Psoas muscle (tissue), 8 donors: Measurements from ENCODE around the gene TBX6. TPM values are rescaled to one million over a fixed set of nuclear protein-coding genes. Genes with fewer than 3 reads are reported as not detected.

Source experiments
- ATAC-seq, 4 donors: fragments of 200-7000 bp; cut with Tn5 transposase; one replicate each; pipeline ENCODE4 v1.9.1; 2020; ENCODE audit warnings: moderate library complexity in 3 of 4, mild to moderate bottlenecking in 2 of 4
- DNase-seq, 2 donors: peaks; one replicate each; pipeline ENCODE4 v3.0.0-alpha.2; 2020
- H3K27ac ChIP-seq: fragments of 200-600 bp; one replicate; pipeline ENCODE4 v1.8.0; 2022
- H3K27me3 ChIP-seq, 3 donors: fragments of 200-600 bp in 1 of 3; one replicate each; pipeline versions ENCODE4 v1.6.1 to v1.8.0; 2013 to 2022; ENCODE audit warnings: low read length in 2 of 3, mild to moderate bottlenecking in 2 of 3, moderate library complexity in 1 of 3; ENCODE audit not compliant: insufficient read depth in 3 of 3
- H3K36me3 ChIP-seq, 2 donors: fragments of 200-600 bp in 1 of 2; one replicate each; pipeline versions ENCODE4 v1.6.1 to v1.8.0; 2013 to 2022; ENCODE audit warnings: low read depth in 1 of 2, mild to moderate bottlenecking in 1 of 2, moderate library complexity in 1 of 2; ENCODE audit not compliant: insufficient read depth in 1 of 2
- H3K4me1 ChIP-seq: fragments of 200-600 bp; one replicate; pipeline ENCODE4 v1.8.0; 2022
- H3K4me3 ChIP-seq: fragments of 200-600 bp; one replicate; pipeline ENCODE4 v1.8.0; 2022; ENCODE audit warnings: mild to moderate bottlenecking
- H3K9me3 ChIP-seq: fragments of 200-600 bp; one replicate; pipeline ENCODE4 v1.8.0; 2022
- WGBS, 3 donors: extraction: QIAGEN DNeasy Blood & Tissue Kit; methylation state at CpG; one replicate each; pipeline versions ENCODE4 v1.1.6 to v1.1.7; 2013; 5-methylcytosine and 5-hydroxymethylcytosine counted together
- intact Hi-C, 2 donors: fragments of 100-400 bp; cut with DNase I; formaldehyde crosslinking; loops; one replicate each; pipeline versions ENCODE4 v1.11.0 to v1.14.2; 2022
- polyA plus RNA-seq, 3 donors: library from polyadenylated mRNA; stranded (reverse); fragments of 200-250 nt; gene quantifications; one replicate each; pipeline ENCODE4 v1.2.3, GENCODE V29; 2013
- total RNA-seq, 4 donors: library from RNA; stranded (reverse); fragmentation: NEBNext Ultra II Directional in 2 of 4; extraction: Animal tissue kit (Norgen Biotek cat#: 25700) in 2 of 4; gene quantifications; one replicate each; pipeline versions ENCODE4 v1.2.1 to v1.2.4, GENCODE V29; 2021 to 2023
- TF ChIP-seq, protein P1 (sequence below): fragments of 200-600 bp; IDR thresholded peaks from one replicate; pipeline ENCODE4 v1.8.0; 2022; ENCODE audit warnings: antibody characterized with exemption
- donor health status: healthy with polysubstance abuse.
- donor health status: DM: no; HTN: no; CAD: no; lungs with moderate emphysema.
- donor health status: Bipolar disorder and iron deficiency.
- donor health status: healthy.
- donor health status: DM: yes; HTN: yes; CAD: no.
- donor health status: DM: no; HTN: no; CAD: no.
- donor health status: DM: no; HTN: no; CAD: no.
- donor health status: DM: yes; HTN: yes; CAD: no.

TBX6 gene
- total and polyA plus RNA-seq, 7 donors: 0.32 to 1.6 (median 0.76) TPM

DNA sequence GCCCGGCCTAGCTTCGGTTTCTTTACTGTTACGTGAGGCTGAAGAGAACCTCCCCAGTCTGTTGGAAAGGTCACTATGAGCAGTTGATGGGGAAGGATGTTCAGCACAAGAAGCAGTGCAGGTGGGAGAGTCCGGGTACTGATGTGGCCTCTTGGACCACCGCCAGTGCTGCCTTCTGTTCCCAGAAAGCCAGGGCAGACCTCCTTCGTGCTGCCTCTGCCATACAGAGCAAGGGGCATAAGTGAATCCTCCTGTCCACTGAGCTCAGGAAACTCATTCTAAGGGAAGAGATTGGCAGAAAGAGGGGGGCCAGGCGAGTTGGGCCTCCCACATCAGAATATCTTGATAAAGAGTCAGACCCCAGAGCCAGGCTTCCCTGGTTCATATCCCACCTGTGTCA is 12.2 kb downstream of the TBX6 start:
- no peaks in the 10 kb centered on the region for H3K27me3 ChIP-seq
- ATAC-seq (no peak), DNase-seq (no peak)
- TF ChIP-seq, protein P1, sequence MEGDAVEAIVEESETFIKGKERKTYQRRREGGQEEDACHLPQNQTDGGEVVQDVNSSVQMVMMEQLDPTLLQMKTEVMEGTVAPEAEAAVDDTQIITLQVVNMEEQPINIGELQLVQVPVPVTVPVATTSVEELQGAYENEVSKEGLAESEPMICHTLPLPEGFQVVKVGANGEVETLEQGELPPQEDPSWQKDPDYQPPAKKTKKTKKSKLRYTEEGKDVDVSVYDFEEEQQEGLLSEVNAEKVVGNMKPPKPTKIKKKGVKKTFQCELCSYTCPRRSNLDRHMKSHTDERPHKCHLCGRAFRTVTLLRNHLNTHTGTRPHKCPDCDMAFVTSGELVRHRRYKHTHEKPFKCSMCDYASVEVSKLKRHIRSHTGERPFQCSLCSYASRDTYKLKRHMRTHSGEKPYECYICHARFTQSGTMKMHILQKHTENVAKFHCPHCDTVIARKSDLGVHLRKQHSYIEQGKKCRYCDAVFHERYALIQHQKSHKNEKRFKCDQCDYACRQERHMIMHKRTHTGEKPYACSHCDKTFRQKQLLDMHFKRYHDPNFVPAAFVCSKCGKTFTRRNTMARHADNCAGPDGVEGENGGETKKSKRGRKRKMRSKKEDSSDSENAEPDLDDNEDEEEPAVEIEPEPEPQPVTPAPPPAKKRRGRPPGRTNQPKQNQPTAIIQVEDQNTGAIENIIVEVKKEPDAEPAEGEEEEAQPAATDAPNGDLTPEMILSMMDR: no peak
- no peaks in the 10 kb centered on the region for H3K9me3 ChIP-seq
- 82 to 87% (median 86%) methylated on average over 7 of the region's 7 CpGs for WGBS, 3 donors
- intact Hi-C loops: no loop called here
- H3K4me1 ChIP-seq: peaks cover 24% of the 10 kb centered on the region
- peaks cover 0 to 76% of the 10 kb centered on the region in 2 donors for H3K36me3 ChIP-seq
- H3K27ac ChIP-seq: no peak overlapping the region
- no peak overlapping the region for H3K4me3 ChIP-seq

DNA sequence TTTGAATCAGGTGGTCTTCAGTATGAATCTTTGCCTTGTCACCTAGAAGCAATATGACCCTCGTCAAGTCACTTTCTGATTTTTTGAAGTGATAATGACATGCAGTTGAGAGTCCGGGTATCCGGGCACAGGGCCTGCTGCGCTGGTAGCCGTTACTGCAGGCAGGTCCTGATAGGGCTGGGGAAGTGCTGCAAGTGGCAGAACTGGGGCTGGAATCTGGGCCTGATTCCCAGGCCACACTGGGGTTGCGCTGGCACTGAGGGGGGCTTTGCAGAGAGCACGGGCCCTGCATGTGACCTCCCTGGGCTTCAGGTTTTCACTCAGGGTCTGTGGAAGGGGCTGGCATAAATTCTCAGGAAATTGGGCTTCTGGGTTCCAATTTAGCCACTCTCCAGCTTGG is 13.0 kb downstream of the TBX6 start:
- H3K4me3 ChIP-seq: no peak overlapping the region
- peaks cover 24% of the 10 kb centered on the region for H3K4me1 ChIP-seq
- H3K9me3 ChIP-seq: no peaks in the 10 kb centered on the region
- peaks cover 0 to 69% of the 10 kb centered on the region in 2 donors for H3K36me3 ChIP-seq
- TF ChIP-seq, protein P1: no peak
- H3K27me3 ChIP-seq: no peaks in the 10 kb centered on the region
- ATAC-seq (no peak), DNase-seq (peak in 1 of 2 donors; percentile 45)
- 80 to 83% (median 82%) methylated on average over 7 of the region's 7 CpGs for WGBS, 3 donors
- intact Hi-C loops: no loop called here
- H3K27ac ChIP-seq: no peak overlapping the region

DNA sequence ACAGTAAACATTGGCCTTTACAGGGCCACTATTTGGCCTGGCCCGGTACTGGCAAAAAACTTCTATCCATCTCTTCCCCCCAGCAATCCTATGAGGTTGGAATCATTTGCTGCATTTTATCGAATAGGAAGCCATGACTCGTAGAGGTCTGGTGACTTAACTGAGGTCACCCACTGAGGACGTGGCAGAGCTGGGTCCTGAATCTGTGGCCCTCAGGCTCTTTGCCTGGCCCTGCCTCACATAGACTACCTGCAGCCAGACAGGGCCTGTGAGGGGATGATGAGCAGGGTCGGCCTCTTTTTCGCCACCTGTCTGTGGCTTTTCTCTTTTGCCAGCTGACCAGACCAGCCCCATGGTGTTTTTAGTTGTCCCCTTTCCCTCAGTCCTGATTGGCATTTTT is 14.1 kb downstream of the TBX6 start:
- Histone ChIP-seq H3K27me3 (no peaks in the 10 kb centered on the region), H3K36me3 (peaks cover 2 to 65% of the 10 kb centered on the region in 2 donors), H3K4me1 (peaks cover 24% of the 10 kb centered on the region), H3K4me3 (peak overlapping the region; percentile 76), H3K9me3 (no peaks in the 10 kb centered on the region), H3K27ac (peak overlapping the region; percentile 94)
- DNase-seq (peak in 1 of 2 donors; percentile 19), ATAC-seq (no peak)
- 69 to 78% (median 77%) methylated on average over 6 of the region's 6 CpGs for WGBS, 3 donors
- TF ChIP-seq, protein P1: no peak
- intact Hi-C loops: no loop called here

DNA sequence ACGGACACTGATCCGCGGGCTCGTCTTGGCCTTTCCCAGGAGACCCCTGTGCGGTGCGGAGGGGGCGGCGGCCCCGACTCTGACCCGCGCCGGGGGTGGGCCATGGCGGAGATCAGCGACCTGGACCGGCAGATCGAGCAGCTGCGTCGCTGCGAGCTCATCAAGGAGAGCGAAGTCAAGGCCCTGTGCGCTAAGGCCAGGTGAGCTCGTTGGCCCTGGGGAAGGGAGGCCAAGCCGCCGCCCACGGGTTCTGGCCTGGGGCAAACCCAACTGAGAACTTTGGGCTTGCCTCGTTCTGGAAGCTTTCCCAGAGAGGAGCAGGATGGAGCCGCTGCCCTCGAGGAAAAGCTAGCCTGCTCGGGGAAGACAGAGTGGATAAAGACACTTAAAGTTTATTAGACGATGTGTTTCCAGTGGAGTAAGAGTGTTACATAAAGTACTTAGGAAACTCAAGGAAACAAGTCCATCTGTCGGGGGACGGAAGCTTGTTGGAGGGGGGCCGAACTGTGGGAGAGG is 15.4 kb downstream of the TBX6 start:
- WGBS, 3 donors: 1 to 2% (median 2%) methylated on average over 27 to 33 of the region's 33 CpGs

More for the DNA sequence above, 15.4 kb downstream of the TBX6 start:
- intact Hi-C loops: loop anchor here in 1 of 2 donors (1.0 kb wide), 1 partner anchor 15 kb away; the partner anchor contains the start of gene TBX6
- no peaks in the 10 kb centered on the region for H3K27me3 ChIP-seq
- H3K9me3 ChIP-seq: no peaks in the 10 kb centered on the region
- DNase-seq (peak; percentile 38 to 69), ATAC-seq (peak; percentile 12 to 31 (median 20))
- H3K27ac ChIP-seq: peak overlapping the region; percentile 94
- H3K4me3 ChIP-seq: peak overlapping the region; percentile 76
- TF ChIP-seq, protein P1: no peak
- peaks cover 24% of the 10 kb centered on the region for H3K4me1 ChIP-seq
- peaks cover 7 to 65% of the 10 kb centered on the region in 2 donors for H3K36me3 ChIP-seq
